Astrocyte (in vitro differentiated cells and primary cell): ENCODE data around the gene SEMA3F. TPM values are rescaled to one million over a fixed set of nuclear protein-coding genes. Genes with fewer than 3 reads are reported as not detected.

Source experiments
- DNase-seq: peaks from one replicate; pipeline ENCODE4 v3.0.0-alpha.2; 2010; ENCODE audit warnings: low read depth
- FAIRE-seq: peaks from 2 replicates; lab custom pipeline; 2011; peaks lifted over from hg19 to GRCh38; lab: Jason Lieb, UNC
- H2AFZ ChIP-seq: 2 replicates; pipeline ENCODE4 v1.6.0; 2012; ENCODE audit warnings: low read depth, low read length, inconsistent platforms
- H3K27ac ChIP-seq: 2 replicates; pipeline ENCODE4 v1.5.1; 2011; ENCODE audit warnings: low read depth, low read length, inconsistent platforms
- H3K27me3 ChIP-seq: 2 replicates; pipeline ENCODE4 v1.6.0; 2011; ENCODE audit warnings: low read length, inconsistent platforms; ENCODE audit not compliant: insufficient read depth
- H3K36me3 ChIP-seq: 2 replicates; pipeline ENCODE4 v1.5.1; 2011; ENCODE audit warnings: low read length, inconsistent platforms; ENCODE audit not compliant: insufficient read depth
- H3K4me1 ChIP-seq: 2 replicates; pipeline ENCODE4 v1.5.1; 2011; ENCODE audit warnings: low read length, inconsistent platforms; ENCODE audit not compliant: insufficient read depth
- H3K4me2 ChIP-seq: 2 replicates; pipeline ENCODE4 v1.6.0; 2012; ENCODE audit warnings: low read length, inconsistent platforms
- H3K4me3 ChIP-seq: 2 replicates; pipeline ENCODE4 v1.5.1; 2011; ENCODE audit warnings: low read depth, mild to moderate bottlenecking, low read length, inconsistent platforms; ENCODE audit not compliant: insufficient read depth
- H3K79me2 ChIP-seq: 2 replicates; pipeline ENCODE4 v1.6.0; 2012; ENCODE audit warnings: mild to moderate bottlenecking, low read length, inconsistent platforms; ENCODE audit not compliant: insufficient read depth
- H3K9ac ChIP-seq: 2 replicates; pipeline ENCODE4 v1.6.0; 2012; ENCODE audit warnings: mild to moderate bottlenecking, low read length, inconsistent platforms
- H3K9me3 ChIP-seq: 2 replicates; pipeline ENCODE4 v1.5.1; 2012; ENCODE audit warnings: low read depth, mild to moderate bottlenecking, low read length, inconsistent platforms; ENCODE audit not compliant: insufficient read depth
- H4K20me1 ChIP-seq: 2 replicates; pipeline ENCODE4 v1.6.0; 2012; ENCODE audit warnings: low read length, inconsistent platforms; ENCODE audit not compliant: insufficient read depth
- H3K27ac Mint-ChIP-seq: one replicate; pipeline ENCODE4 v1.8.0; 2021; ENCODE audit warnings: mild to moderate bottlenecking, mixed read lengths; ENCODE audit not compliant: unreplicated experiment
- H3K27me3 Mint-ChIP-seq: one replicate; pipeline ENCODE4 v1.8.0; 2021; ENCODE audit warnings: low read depth, mixed read lengths; ENCODE audit not compliant: unreplicated experiment
- H3K36me3 Mint-ChIP-seq: one replicate; pipeline ENCODE4 v1.8.0; 2021; ENCODE audit warnings: low read depth, mixed read lengths; ENCODE audit not compliant: unreplicated experiment
- H3K4me1 Mint-ChIP-seq: one replicate; pipeline ENCODE4 v1.8.0; 2021; ENCODE audit warnings: low read depth, mixed read lengths; ENCODE audit not compliant: unreplicated experiment
- H3K4me3 Mint-ChIP-seq: one replicate; pipeline ENCODE4 v1.8.0; 2021; ENCODE audit warnings: mild to moderate bottlenecking, moderate library complexity, mixed read lengths; ENCODE audit not compliant: unreplicated experiment
- H3K9me3 Mint-ChIP-seq: one replicate; pipeline ENCODE4 v1.8.0; 2021; ENCODE audit warnings: mild to moderate bottlenecking, mixed read lengths; ENCODE audit not compliant: unreplicated experiment
- EZH2 ChIP-seq: IDR thresholded peaks from 2 replicates; pipeline ENCODE4 v1.6.1; 2012; ENCODE audit warnings: mild to moderate bottlenecking, low read length, inconsistent platforms; ENCODE audit not compliant: insufficient read depth
- total RNA-seq: library from RNA; stranded (reverse); gene quantifications from 2 replicates; pipeline ENCODE4 v1.2.1, GENCODE V29; 2021
- TF ChIP-seq, protein P1 (sequence below): IDR thresholded peaks from 2 replicates; pipeline ENCODE4 v1.5.1; 2011; ENCODE audit warnings: low read depth, mild to moderate bottlenecking, inconsistent platforms, low read length, moderate library complexity; ENCODE audit not compliant: insufficient read depth

Gene SEMA3F
- total RNA-seq, 1 donor from 2014 or later = 6.6 TPM

DNA sequence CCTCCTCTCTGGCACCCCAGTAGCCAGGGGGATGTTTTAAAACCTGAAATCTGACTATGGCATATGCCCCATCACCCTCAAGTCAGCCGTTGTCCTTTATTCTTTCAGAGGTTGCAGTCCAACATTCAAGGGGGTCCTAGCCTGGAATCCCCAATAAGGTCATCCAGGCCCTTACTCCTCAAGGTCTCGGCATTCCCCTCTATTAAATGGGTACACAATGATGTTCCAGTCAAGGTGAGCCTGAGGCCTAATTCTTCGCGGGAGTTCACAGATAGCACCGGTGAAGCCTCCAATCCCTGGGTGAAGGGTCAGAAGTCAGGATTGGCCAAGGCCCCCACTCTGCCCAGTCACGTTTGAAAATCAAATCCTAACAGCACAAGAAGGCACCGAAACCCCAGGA is 8.1 kb upstream of the SEMA3F start:
- TF ChIP-seq, protein P1, sequence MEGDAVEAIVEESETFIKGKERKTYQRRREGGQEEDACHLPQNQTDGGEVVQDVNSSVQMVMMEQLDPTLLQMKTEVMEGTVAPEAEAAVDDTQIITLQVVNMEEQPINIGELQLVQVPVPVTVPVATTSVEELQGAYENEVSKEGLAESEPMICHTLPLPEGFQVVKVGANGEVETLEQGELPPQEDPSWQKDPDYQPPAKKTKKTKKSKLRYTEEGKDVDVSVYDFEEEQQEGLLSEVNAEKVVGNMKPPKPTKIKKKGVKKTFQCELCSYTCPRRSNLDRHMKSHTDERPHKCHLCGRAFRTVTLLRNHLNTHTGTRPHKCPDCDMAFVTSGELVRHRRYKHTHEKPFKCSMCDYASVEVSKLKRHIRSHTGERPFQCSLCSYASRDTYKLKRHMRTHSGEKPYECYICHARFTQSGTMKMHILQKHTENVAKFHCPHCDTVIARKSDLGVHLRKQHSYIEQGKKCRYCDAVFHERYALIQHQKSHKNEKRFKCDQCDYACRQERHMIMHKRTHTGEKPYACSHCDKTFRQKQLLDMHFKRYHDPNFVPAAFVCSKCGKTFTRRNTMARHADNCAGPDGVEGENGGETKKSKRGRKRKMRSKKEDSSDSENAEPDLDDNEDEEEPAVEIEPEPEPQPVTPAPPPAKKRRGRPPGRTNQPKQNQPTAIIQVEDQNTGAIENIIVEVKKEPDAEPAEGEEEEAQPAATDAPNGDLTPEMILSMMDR = no peak
- TF ChIP-seq EZH2 = no peak
- peaks cover 4% of the 10 kb centered on the region for H3K9me3 Mint-ChIP-seq
- H3K27me3 Mint-ChIP-seq = peaks cover 39% of the 10 kb centered on the region
- Histone ChIP-seq H3K79me2 (no peaks in the 10 kb centered on the region), H3K27me3 (no peaks in the 10 kb centered on the region), H2AFZ (no peak overlapping the region), H3K4me1 (no peaks in the 10 kb centered on the region), H4K20me1 (no peaks in the 10 kb centered on the region), H3K4me2 (no peak overlapping the region), H3K9me3 (no peaks in the 10 kb centered on the region), H3K4me3 (no peak overlapping the region), H3K36me3 (no peaks in the 10 kb centered on the region), H3K9ac (no peak overlapping the region), H3K27ac (no peak overlapping the region)
- DNase-seq (no peak), FAIRE-seq (no peak)
- H3K27ac Mint-ChIP-seq = no peak overlapping the region
- no peaks in the 10 kb centered on the region for H3K36me3 Mint-ChIP-seq
- no peak overlapping the region for H3K4me3 Mint-ChIP-seq
- no peaks in the 10 kb centered on the region for H3K4me1 Mint-ChIP-seq

DNA sequence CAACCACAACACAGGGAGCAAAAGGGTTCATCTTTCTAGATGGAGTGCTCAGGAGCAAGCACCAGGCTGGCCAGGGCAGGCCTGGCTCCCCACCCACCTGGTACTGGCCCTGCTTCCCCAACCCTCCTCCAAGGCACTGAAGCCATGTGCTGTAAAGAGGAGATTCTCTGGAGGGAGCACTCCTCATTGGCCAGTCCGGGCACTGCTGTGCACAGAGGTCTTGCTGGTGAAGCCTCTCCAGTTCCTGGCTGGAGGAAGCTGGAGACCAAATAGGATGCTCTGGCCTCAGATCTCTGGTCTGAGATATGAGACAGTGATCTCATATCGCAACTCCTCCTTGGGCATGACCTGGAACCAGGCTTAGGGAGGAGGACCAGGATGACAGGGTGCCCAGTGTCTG is 7.7 kb upstream of the SEMA3F start:
- FAIRE-seq = no peak
- no peak overlapping the region for H3K4me2 ChIP-seq
- H3K4me1 Mint-ChIP-seq = no peaks in the 10 kb centered on the region

DNA sequence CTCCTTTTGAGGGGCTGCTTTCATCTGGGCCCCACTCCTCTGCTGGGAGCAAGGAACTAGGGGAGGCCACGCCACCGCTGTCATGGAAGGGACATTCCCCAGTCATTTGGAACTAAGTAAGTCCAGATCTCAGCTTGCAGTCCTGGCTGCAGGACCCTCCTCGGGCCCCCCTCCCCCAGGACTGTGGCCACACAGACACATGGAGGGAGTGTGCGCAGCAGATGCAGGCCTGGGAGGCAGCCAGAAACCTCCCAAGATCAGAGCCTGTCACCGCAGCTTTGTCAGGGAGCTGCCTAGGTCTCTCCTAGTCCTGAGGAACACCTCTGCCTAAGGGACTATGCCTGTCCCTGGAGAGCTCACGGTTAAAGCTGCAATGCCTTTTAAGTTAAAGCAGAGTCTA is 7.3 kb upstream of the SEMA3F start:
- FAIRE-seq (no peak), DNase-seq (no peak)
- H3K4me3 ChIP-seq = no peak overlapping the region
- H3K36me3 ChIP-seq = no peaks in the 10 kb centered on the region
- no peaks in the 10 kb centered on the region for H4K20me1 ChIP-seq
- H3K36me3 Mint-ChIP-seq = no peaks in the 10 kb centered on the region
- no peaks in the 10 kb centered on the region for H3K79me2 ChIP-seq
- H3K9me3 ChIP-seq = no peaks in the 10 kb centered on the region
- no peak overlapping the region for H3K4me3 Mint-ChIP-seq
- H3K27me3 ChIP-seq = no peaks in the 10 kb centered on the region
- TF ChIP-seq EZH2 = no peak
- TF ChIP-seq, protein P1 = no peak
- H3K4me1 ChIP-seq = no peaks in the 10 kb centered on the region
- no peak overlapping the region for H3K9ac ChIP-seq
- H3K27ac ChIP-seq = no peak overlapping the region
- no peak overlapping the region for H3K27ac Mint-ChIP-seq
- H3K4me2 ChIP-seq = no peak overlapping the region
- H2AFZ ChIP-seq = no peak overlapping the region
- peaks cover 4% of the 10 kb centered on the region for H3K9me3 Mint-ChIP-seq
- peaks cover 44% of the 10 kb centered on the region for H3K27me3 Mint-ChIP-seq
- H3K4me1 Mint-ChIP-seq = no peaks in the 10 kb centered on the region

More for the DNA sequence above, 7.7 kb upstream of the SEMA3F start:
- TF ChIP-seq, protein P1 = no peak
- TF ChIP-seq EZH2 = no peak
- H3K27ac ChIP-seq = no peak overlapping the region
- no peak overlapping the region for H3K4me3 ChIP-seq
- H3K9me3 Mint-ChIP-seq = peaks cover 4% of the 10 kb centered on the region
- H3K27me3 ChIP-seq = no peaks in the 10 kb centered on the region
- H2AFZ ChIP-seq = no peak overlapping the region
- no peaks in the 10 kb centered on the region for H3K79me2 ChIP-seq
- peaks cover 41% of the 10 kb centered on the region for H3K27me3 Mint-ChIP-seq
- no peak overlapping the region for H3K4me3 Mint-ChIP-seq
- no peaks in the 10 kb centered on the region for H4K20me1 ChIP-seq
- DNase-seq = no peak
- H3K9me3 ChIP-seq = no peaks in the 10 kb centered on the region
- no peaks in the 10 kb centered on the region for H3K36me3 Mint-ChIP-seq
- no peaks in the 10 kb centered on the region for H3K4me1 ChIP-seq
- H3K9ac ChIP-seq = no peak overlapping the region
- H3K36me3 ChIP-seq = no peaks in the 10 kb centered on the region
- H3K27ac Mint-ChIP-seq = no peak overlapping the region
